Measurements from ENCODE around the gene RAB1A.
"Not testable (repeated sequence)": the region's sequence is repeated elsewhere in the genome, so short reads cannot be mapped to it uniquely, and the experiment has no call there.

Gene RAB1A

DNA sequence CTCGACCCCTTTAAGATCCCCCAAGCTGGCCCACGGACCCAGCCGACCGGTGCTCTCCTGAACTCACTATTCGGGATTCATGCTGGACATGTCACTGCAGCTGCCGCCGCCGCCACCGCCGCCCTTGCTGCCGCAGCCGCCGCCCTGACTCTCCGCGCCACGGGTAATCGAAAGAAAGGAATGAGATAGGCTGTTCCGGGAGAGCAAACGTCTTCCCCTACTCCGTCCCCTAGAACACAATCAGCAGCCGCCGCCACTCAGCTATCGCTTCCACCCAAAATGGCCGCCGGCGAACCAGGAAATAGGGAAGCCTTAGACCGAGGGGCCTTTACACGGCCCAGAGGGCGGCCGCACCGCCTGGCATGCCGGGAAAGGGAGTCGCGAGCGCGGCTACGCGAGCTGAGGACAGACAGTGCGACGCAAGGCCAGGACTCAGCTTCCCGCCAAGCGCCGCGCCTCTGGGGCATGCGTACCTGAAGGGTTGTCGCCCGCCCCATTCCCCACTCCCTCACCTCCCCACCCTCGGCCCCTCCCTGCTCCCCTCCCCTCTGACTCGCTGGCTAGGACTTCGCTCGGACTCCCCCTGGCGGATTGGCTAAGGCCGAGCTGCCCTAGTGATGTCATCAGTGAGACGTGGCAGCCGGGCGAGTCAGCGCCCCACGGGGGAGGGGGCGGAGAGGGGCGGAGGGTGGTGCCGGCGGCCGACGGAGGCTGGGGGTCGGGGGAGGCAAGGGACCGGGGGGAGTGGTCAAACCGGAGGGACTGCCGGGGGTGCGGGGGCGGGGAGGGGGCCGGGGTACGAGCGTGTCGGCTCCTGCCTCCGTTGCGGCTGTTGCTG is at the start of gene RAB1A:
RAB1A (minus strand) TSS at position 281 of the 838 bp plus-strand sequence; CDS start at position 90, 191 bp downstream.
- peak within 1 kb of the TSS; percentile 99 for H3K4me3 ChIP-seq (ENCODE audit: low read length)
- peak; percentile 100 for DNase-seq (ENCODE audit: low read depth)
- peak; percentile 45 for TF ChIP-seq CTCF (conservative IDR thresholded peaks at IDR 0.05; ENCODE audit: low read length)

- no peak overlapping the region for H3K4me3 ChIP-seq (ENCODE audit: low read length)
- DNase-seq (ENCODE audit: low read depth), result peak; percentile 10
- no peak for TF ChIP-seq CTCF (conservative IDR thresholded peaks at IDR 0.05; ENCODE audit: low read length)
Measured at GRCh38 chr2:65177751-65178442, 48.0 kb upstream of the RAB1A start.

- DNase-seq (ENCODE audit: low read depth), result peak; percentile 6
- TF ChIP-seq CTCF (conservative IDR thresholded peaks at IDR 0.05; ENCODE audit: low read length), result no peak
- no peak overlapping the region for H3K4me3 ChIP-seq (ENCODE audit: low read length)
Measured at GRCh38 chr2:65175894-65176530, 46.1 kb upstream of the RAB1A start.

DNA sequence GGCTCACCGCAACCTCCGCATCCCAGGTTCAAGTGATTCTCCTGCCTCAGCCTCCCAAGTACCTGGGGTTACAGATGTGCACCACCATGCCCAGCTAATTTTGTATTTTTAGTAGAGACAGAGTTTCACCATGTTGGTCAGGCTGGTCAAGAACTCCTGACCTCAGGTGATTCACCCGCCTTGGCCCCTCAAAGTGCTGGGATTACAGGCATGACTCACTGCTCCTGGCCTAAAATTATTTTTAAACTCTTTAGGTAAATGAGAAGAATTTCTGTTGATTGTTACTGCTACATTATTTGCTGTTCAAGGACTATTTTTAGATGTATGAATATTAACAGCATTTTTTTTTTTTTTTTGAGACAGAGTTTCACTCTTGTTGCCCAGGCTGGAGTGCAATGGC is 44.1 kb upstream of the RAB1A start:
- DNase-seq (ENCODE audit: low read depth); H3K4me3 ChIP-seq (ENCODE audit: low read length): not testable (repeated sequence)

GRCh38 chr2:65172994-65173790 is 43.3 kb upstream of the RAB1A start:
- DNase-seq (ENCODE audit: low read depth), result no peak
- TF ChIP-seq CTCF (conservative IDR thresholded peaks at IDR 0.05; ENCODE audit: low read length), result no peak
- H3K4me3 ChIP-seq (ENCODE audit: low read length), result no peak overlapping the region

DNA sequence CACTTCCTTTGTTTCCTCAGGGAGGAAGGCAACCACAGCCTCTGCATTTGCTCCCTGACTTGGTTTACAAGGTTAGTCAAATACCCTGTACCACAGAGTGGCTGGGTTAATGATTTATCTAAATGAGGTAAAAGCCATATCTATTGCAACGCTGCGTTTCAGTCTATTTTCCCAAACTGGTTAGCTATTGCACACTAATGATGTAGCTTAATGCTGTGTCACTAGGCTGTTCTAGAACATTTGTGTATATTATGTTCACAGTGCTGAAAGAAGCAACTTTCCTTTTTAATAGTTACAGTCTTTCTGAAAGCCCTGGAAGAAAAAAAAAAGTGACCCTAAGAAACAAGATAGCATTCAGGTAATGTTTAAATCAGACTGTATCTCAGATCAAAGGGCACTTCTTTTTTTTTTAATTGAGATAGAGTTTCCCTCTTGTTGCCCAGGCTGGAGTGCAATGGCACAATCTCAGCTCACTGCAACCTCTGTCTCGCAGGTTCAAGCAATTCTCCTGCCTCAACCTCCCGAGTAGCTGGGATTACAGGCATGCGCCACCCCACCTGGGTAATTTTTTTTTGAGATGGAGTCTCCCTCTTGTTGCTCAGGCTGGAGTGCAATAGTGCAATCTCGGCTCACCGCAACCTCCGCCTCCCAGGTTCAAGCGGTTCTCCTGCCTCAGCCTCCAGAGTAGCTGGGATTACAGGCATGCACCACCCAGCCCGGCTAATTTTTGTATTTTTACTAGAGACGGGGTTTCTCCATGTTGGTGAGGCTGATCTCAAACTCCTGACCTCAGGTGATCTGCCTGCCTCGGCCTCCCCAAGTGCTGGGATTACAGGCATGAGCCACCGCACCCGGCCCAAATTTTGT is 40.9 kb upstream of the RAB1A start:
- H3K4me3 ChIP-seq (ENCODE audit: low read length); DNase-seq (ENCODE audit: low read depth): not testable (repeated sequence)

GRCh38 chr2:65169760-65170136 is 39.8 kb upstream of the RAB1A start:
- no peak for TF ChIP-seq CTCF (conservative IDR thresholded peaks at IDR 0.05; ENCODE audit: low read length)
- DNase-seq (ENCODE audit: low read depth), result no peak
- H3K4me3 ChIP-seq (ENCODE audit: low read length), result no peak overlapping the region

Data from AG10803 (cell line).